ENCODE results near the gene SLC22A23.
A peak's percentile ranks its signal among the peaks of the same experiment; 100 is the strongest.

SLC22A23 gene

GRCh38 chr6:3456898-3457709, at the start of gene SLC22A23:
Gene SLC22A23, minus strand, starts transcription at chr6:3457050. Its CDS starts 491 bp downstream, at chr6:3456559.
- peak; percentile 88 for TF ChIP-seq CTCF (IDR thresholded peaks at IDR 0.05; ENCODE audit: poor library complexity, severe bottlenecking)
- DNase-seq (ENCODE audit: low spot score) = no peak
- ATAC-seq (ENCODE audit: low read depth) = peak; percentile 60
- Histone ChIP-seq H3K36me3 (ENCODE audit: low read depth) (no peaks in the 10 kb centered on the region), H3K9me3 (ENCODE audit: severe bottlenecking) (no peaks in the 10 kb centered on the region), H3K27me3 (ENCODE audit: insufficient read depth, poor library complexity, severe bottlenecking) (no peaks in the 10 kb centered on the region), H3K4me3 (ENCODE audit: severe bottlenecking) (peak within 1 kb of the TSS; percentile 68), H3K27ac (ENCODE audit: poor library complexity, severe bottlenecking) (peak within 1 kb of the TSS; percentile 18), H3K4me1 (ENCODE audit: insufficient read depth, poor library complexity, severe bottlenecking) (peaks cover 2% of the 10 kb centered on the region)

GRCh38 chr6:3506200-3506599, 49.4 kb upstream of the SLC22A23 start:
- no peaks in the 10 kb centered on the region for H3K36me3 ChIP-seq (ENCODE audit: low read depth)
- no peak for DNase-seq (ENCODE audit: low spot score)
- TF ChIP-seq CTCF (IDR thresholded peaks at IDR 0.05; ENCODE audit: poor library complexity, severe bottlenecking) = no peak
- H3K4me3 ChIP-seq (ENCODE audit: severe bottlenecking) = no peak overlapping the region
- ATAC-seq (ENCODE audit: low read depth) = no peak
- peaks cover 5% of the 10 kb centered on the region for H3K4me1 ChIP-seq (ENCODE audit: insufficient read depth, poor library complexity, severe bottlenecking)
- H3K27ac ChIP-seq (ENCODE audit: poor library complexity, severe bottlenecking) = no peak overlapping the region
- no peaks in the 10 kb centered on the region for H3K27me3 ChIP-seq (ENCODE audit: insufficient read depth, poor library complexity, severe bottlenecking)
- H3K9me3 ChIP-seq (ENCODE audit: severe bottlenecking) = no peaks in the 10 kb centered on the region

- H3K4me1 ChIP-seq (ENCODE audit: insufficient read depth, poor library complexity, severe bottlenecking) = peaks cover 16% of the 10 kb centered on the region
- no peak for ATAC-seq (ENCODE audit: low read depth)
These were observed 48.3 kb upstream of the SLC22A23 start for GRCh38 chr6:3504938-3505805.

GRCh38 chr6:3504354-3504753, 47.5 kb upstream of the SLC22A23 start:
- Histone ChIP-seq H3K36me3 (ENCODE audit: low read depth) (no peaks in the 10 kb centered on the region), H3K27me3 (ENCODE audit: insufficient read depth, poor library complexity, severe bottlenecking) (no peaks in the 10 kb centered on the region), H3K4me3 (ENCODE audit: severe bottlenecking) (no peak overlapping the region), H3K27ac (ENCODE audit: poor library complexity, severe bottlenecking) (no peak overlapping the region), H3K4me1 (ENCODE audit: insufficient read depth, poor library complexity, severe bottlenecking) (peaks cover 19% of the 10 kb centered on the region), H3K9me3 (ENCODE audit: severe bottlenecking) (no peaks in the 10 kb centered on the region)
- no peak for ATAC-seq (ENCODE audit: low read depth)
- no peak for DNase-seq (ENCODE audit: low spot score)
- TF ChIP-seq CTCF (IDR thresholded peaks at IDR 0.05; ENCODE audit: poor library complexity, severe bottlenecking) = no peak

More at GRCh38 chr6:3504938-3505805, 48.3 kb upstream of the SLC22A23 start:
- no peak for TF ChIP-seq CTCF (IDR thresholded peaks at IDR 0.05; ENCODE audit: poor library complexity, severe bottlenecking)
- Histone ChIP-seq H3K27ac (ENCODE audit: poor library complexity, severe bottlenecking) (no peak overlapping the region), H3K9me3 (ENCODE audit: severe bottlenecking) (no peaks in the 10 kb centered on the region), H3K4me3 (ENCODE audit: severe bottlenecking) (no peak overlapping the region), H3K27me3 (ENCODE audit: insufficient read depth, poor library complexity, severe bottlenecking) (no peaks in the 10 kb centered on the region), H3K36me3 (ENCODE audit: low read depth) (no peaks in the 10 kb centered on the region)
- DNase-seq (ENCODE audit: low spot score) = no peak

Measured in RWPE2 (cell line).